ENCODE measurements around the gene ATP6V0A4. TPM values are rescaled to one million over a fixed set of nuclear protein-coding genes. Genes with fewer than 3 reads are reported as not detected.

ATP6V0A4 gene
- total and polyA plus RNA-seq, 2 of the 13 experiments (the other 11 are each of a cell fraction or from before 2014, with no cell fraction given), result 0.24 to 0.25 TPM

DNA sequence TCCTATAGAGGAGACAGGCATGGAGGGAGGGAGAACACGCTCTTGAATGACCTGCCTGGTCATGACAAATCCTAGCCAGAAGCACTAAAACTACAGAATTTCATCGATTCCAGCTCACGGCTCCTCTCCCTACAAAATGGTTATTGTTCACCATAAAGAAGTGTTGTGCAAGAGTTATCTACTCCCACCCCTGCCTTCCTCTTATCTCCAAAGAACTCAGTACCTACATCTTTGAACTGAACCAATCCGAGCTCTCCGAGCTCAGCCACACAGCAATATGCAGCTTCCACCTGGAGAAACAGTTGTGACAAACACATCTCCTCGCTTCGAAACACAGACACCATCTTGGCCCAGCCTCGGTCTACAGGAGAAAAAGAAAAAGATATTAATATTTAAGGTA lies 27.1 kb downstream of the ATP6V0A4 start (continued):
- TF ChIP-seq SMC3 (IDR thresholded peaks at IDR 0.05; ENCODE audit: low read length), result peak; percentile 13; the same call in 1 of the 2 replicates
- peak; percentile 38; the same call in 1 of the 2 replicates for TF ChIP-seq ARID5B (CRISPR knock-in tag; IDR thresholded peaks at IDR 0.05)
- no peak for TF ChIP-seq MBD4 (IDR thresholded peaks at IDR 0.05; ENCODE audit: borderline replicate concordance, low read length)
- TF ChIP-seq ZBTB21 (CRISPR knock-in tag; IDR thresholded peaks at IDR 0.05), result no peak
- TF ChIP-seq GATAD2A (CRISPR knock-in tag; IDR thresholded peaks at IDR 0.05), result peak; percentile 53
- TF ChIP-seq, protein P1, sequence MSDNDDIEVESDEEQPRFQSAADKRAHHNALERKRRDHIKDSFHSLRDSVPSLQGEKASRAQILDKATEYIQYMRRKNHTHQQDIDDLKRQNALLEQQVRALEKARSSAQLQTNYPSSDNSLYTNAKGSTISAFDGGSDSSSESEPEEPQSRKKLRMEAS (IDR thresholded peaks at IDR 0.05), result 0 out of 2 replicates have a peak, but pooled peaks have one; percentile 20
- peak; percentile 57; the same call in 1 of the 2 replicates for TF ChIP-seq SOX5 (CRISPR knock-in tag; IDR thresholded peaks at IDR 0.05; ENCODE audit: borderline replicate concordance)
- no peak for TF ChIP-seq REL (CRISPR knock-in tag; conservative IDR thresholded peaks at IDR 0.05)
- TF ChIP-seq CENPT (CRISPR knock-in tag; IDR thresholded peaks at IDR 0.05; ENCODE audit: low read depth), result no peak
- peak; percentile 51 for TF ChIP-seq ZNF644 (CRISPR knock-in tag; IDR thresholded peaks at IDR 0.05; ENCODE audit: low read depth)
- no peak for TF ChIP-seq BCL6 (CRISPR knock-in tag; IDR thresholded peaks at IDR 0.05)
- TF ChIP-seq KDM6A (CRISPR knock-in tag; IDR thresholded peaks at IDR 0.05; ENCODE audit: low read depth), result no peak
- TF ChIP-seq ZNF766 (CRISPR knock-in tag; IDR thresholded peaks at IDR 0.05; ENCODE audit: borderline replicate concordance), result no peak
- no peak for TF ChIP-seq ZFP90 (CRISPR knock-in tag; IDR thresholded peaks at IDR 0.05; ENCODE audit: borderline replicate concordance)
- no peak for TF ChIP-seq ZBED4 (CRISPR knock-in tag; IDR thresholded peaks at IDR 0.05; ENCODE audit: borderline replicate concordance)
- peak; percentile 62; the same call in 1 of the 2 replicates for TF ChIP-seq RBAK (CRISPR knock-in tag; IDR thresholded peaks at IDR 0.05)
- no peak for TF ChIP-seq ZNF841 (CRISPR knock-in tag; IDR thresholded peaks at IDR 0.05; ENCODE audit: borderline replicate concordance)
- TF ChIP-seq RCOR2 (CRISPR knock-in tag; IDR thresholded peaks at IDR 0.05), result no peak
- TF ChIP-seq CEBPB (IDR thresholded peaks at IDR 0.05; ENCODE audit: borderline replicate concordance, low read depth, low read length), result peak; percentile 87
- no peak for TF ChIP-seq DDIT3 (CRISPR knock-in tag; IDR thresholded peaks at IDR 0.05)
- TF ChIP-seq SOX6 (IDR thresholded peaks at IDR 0.05), result no peak
- TF ChIP-seq SOX6 (CRISPR knock-in tag; IDR thresholded peaks at IDR 0.05), result peak; percentile 76
- TF ChIP-seq SRSF4 (IDR thresholded peaks at IDR 0.05; ENCODE audit: low read depth, low read length, poor library complexity, severe bottlenecking), result no peak

Measured in HepG2 (cell line).